Measurements from ENCODE around the gene CCDC134.

The CCDC134 gene

DNA sequence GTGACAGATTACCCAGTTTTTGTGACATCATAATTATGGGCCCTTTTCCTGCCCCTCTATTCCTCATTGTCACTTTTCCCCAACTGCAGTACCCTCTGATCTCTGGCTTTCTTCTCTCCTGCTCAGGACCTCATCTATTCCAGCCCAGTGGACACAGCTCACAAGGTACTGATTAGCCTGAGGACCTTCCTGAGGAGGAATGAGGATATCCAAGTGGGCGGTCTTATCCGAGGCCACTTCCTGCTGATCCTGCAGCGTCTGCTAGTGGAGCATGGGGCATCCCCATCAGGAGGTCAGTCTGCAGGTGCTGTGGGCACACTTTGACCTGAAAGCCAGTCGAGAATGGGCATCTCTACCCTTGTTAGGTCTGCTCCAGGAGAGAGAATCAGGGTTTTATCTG is 24.5 kb upstream of the CCDC134 start:
- Mint-ChIP-seq H3K9me3 (no peaks in the 10 kb centered on the region), H3K27ac (no peak overlapping the region), H3K4me1 (peaks cover 25% of the 10 kb centered on the region), H3K4me3 (no peak overlapping the region), H3K27me3 (peaks cover 21% of the 10 kb centered on the region), H3K36me3 (peaks cover 1% of the 10 kb centered on the region)
- CTCF ChIA-PET, result interaction anchor here (1.4 kb wide), 1 partner anchor 29 kb away, joined by 5 read pairs; no protein-coding TSS in a partner anchor
- DNase-seq, result no peak

DNA sequence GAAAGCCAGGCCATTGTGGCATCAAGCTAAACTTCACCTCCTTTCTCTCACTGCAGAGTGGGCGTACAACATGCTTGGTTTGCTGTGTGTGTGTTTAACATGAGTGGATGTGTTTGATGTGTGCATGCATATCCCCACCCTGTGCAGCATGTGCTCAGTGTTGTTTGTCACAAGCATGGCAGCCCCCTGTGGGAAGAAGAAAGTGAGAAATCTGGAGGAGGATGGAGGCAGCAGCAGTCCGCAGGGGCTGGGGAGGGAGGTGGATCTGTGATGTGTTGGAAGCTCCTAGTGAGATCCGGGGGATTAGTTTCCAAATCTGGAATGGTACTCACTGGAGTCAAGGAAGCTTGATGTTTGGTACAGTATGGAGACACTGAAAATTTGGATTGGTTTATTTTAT is 24.1 kb upstream of the CCDC134 start:
- Mint-ChIP-seq H3K9me3 (no peaks in the 10 kb centered on the region), H3K4me3 (no peak overlapping the region), H3K27me3 (peaks cover 21% of the 10 kb centered on the region), H3K4me1 (peaks cover 26% of the 10 kb centered on the region), H3K36me3 (peaks cover 1% of the 10 kb centered on the region), H3K27ac (no peak overlapping the region)
- CTCF ChIA-PET, result interaction anchor here (1.4 kb wide), 1 partner anchor 30 kb away, joined by 5 read pairs; no protein-coding TSS in a partner anchor
- DNase-seq, result no peak

DNA sequence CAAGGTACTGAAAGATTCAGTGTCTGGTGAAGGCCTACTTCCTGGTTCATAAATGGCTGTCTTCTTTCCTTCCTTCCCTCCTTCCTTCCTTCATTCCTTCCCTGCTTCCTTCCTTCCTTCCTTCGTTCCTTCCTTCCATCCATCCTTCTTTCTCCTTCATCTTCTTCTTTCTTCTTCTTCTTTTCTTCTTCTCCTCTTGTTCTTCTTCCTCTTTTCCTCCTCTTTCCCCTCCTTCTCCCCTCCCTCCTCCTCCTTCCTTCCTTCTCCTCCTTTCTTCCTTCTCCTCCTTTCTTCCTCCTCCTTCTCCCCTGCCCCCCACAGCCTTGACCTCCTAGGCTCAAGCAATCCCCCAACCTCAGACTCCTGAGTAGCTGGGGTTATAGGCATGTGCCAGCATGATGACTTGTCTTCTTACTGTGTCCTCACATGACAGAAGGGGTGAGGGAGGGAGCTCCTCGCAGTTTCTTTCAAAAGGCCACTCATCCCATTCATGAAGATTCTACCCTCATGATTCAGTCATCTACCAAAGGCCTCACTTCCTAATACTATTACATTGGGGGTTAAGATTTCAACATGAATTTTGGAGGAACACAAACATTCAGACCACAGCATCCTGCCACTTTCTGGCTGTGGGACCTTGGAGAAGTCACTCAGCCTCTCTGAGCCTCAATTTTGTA is 22.6 kb upstream of the CCDC134 start:
- CTCF ChIA-PET, result interaction anchor here (0.9 kb wide), 1 partner anchor 9 kb away, joined by 4 read pairs; no protein-coding TSS in a partner anchor
- H3K27me3 Mint-ChIP-seq, result peaks cover 21% of the 10 kb centered on the region
- H3K4me1 Mint-ChIP-seq, result peaks cover 41% of the 10 kb centered on the region
- H3K4me3 Mint-ChIP-seq, result no peak overlapping the region
- no peak for DNase-seq
- peaks cover 1% of the 10 kb centered on the region for H3K36me3 Mint-ChIP-seq
- peak overlapping the region; percentile 35 for H3K27ac Mint-ChIP-seq
- H3K9me3 Mint-ChIP-seq, result no peaks in the 10 kb centered on the region

DNA sequence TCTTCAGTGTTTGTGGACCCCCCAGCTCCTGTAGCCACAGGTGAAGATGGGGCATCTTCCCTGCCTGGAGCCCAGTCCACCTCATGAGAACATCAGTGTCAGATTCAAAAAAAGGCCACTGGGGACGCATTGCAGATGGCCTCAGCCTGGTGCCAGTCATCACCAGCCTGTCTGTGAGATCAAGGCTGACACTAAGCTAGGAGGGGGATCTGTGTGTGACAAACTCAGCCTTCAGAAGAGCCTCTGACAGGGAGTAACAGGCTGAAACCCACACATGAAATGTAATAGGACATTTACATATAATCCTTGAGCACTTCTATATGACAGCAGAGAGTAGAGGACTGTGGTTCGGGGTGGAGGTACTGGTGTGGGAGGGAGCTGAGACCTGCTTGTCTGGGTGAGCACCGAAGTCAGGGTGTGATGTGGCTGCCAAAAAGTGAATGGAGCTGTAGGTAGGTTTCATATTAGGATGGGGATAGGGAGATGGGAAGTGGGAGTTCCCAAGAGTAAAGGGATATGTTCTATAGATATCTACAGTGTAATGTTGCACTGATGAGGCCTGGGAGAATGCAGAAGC is 20.5 kb upstream of the CCDC134 start:
- peaks cover 58% of the 10 kb centered on the region for H3K4me1 Mint-ChIP-seq
- H3K27me3 Mint-ChIP-seq, result peaks cover 12% of the 10 kb centered on the region
- H3K9me3 Mint-ChIP-seq, result no peaks in the 10 kb centered on the region
- H3K36me3 Mint-ChIP-seq, result peaks cover 13% of the 10 kb centered on the region
- peak overlapping the region; percentile 2 for H3K4me3 Mint-ChIP-seq
- H3K27ac Mint-ChIP-seq, result peak overlapping the region; percentile 97
- DNase-seq, result no peak
- CTCF ChIA-PET, result interaction anchor here (1.3 to 4.8 kb wide), 5 partner anchors 21 to 83 kb away, joined by 3 to 21 read pairs (median 5); partner anchors contain the start of gene CCDC134

DNA sequence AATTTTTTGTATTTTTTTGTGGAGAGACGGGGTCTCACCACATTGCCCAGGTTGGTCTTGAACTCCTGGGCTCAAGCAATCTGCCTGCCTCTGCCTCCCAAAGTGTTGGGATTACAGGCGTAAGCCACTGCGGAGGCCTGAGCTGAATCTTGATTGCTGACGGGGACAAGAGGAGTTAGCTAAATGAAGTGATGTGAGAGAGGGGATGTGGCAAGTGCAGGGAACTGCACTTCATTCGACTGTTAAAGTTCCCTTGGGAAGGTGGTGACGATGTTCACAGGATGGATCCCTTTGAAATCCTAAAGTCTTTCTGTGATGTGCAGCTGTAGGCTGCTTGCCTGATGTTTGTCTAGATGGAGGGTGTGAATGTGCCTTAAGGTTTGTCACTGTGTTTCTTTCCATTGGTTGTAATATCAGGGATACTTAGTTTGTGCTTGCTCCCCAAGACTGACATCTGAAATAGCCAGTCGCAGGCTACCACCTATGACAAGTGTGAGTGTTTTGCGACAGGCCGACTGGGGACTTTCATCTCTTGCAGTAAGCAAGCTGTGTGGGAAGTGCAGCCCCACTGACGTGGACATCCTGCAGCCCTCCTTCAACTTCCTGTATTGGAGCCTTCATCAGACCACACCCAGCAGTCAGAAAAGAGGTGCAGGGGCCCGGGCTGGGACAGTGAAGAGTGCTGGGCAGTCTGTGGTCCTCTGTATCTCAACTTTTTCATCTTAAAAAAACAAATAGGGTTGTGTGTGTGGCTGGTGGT is 19.6 kb upstream of the CCDC134 start:
- peak overlapping the region; percentile 82 for H3K4me3 Mint-ChIP-seq
- H3K27me3 Mint-ChIP-seq, result peaks cover 6% of the 10 kb centered on the region
- peak; percentile 98 for DNase-seq
- peak overlapping the region; percentile 97 for H3K27ac Mint-ChIP-seq
- peaks cover 16% of the 10 kb centered on the region for H3K36me3 Mint-ChIP-seq
- CTCF ChIA-PET, result interaction anchor here (0.6 to 4.8 kb wide), 11 partner anchors 11 to 695 kb away, joined by 3 to 21 read pairs (median 4); partner anchors contain the start of gene CCDC134
- no peaks in the 10 kb centered on the region for H3K9me3 Mint-ChIP-seq
- peaks cover 58% of the 10 kb centered on the region for H3K4me1 Mint-ChIP-seq

DNA sequence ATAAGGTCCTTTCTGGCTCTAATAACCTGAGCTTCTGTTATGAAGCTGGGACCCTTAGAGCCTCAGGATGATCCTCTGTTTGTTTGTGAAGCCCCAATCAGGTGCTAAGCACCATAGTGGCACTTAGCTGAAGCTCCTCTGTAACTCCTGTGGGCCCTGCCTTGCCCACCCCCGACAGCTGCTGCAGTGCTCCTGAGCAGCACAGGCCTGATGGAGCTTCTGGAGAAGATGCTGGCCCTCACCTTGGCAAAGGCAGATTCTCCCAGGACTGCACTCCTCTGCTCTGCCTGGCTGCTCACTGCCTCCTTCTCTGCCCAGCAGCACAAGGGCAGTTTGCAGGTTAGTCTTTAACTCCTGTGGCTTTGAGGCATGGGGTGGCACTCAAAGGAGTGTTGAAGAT is 19.0 kb upstream of the CCDC134 start:
- Mint-ChIP-seq H3K4me1 (peaks cover 60% of the 10 kb centered on the region), H3K4me3 (peak overlapping the region; percentile 82), H3K36me3 (peaks cover 16% of the 10 kb centered on the region), H3K27me3 (peaks cover under 1% of the 10 kb centered on the region), H3K27ac (peak overlapping the region; percentile 97), H3K9me3 (no peaks in the 10 kb centered on the region)
- DNase-seq, result peak; percentile 39
- CTCF ChIA-PET, result interaction anchor here (0.6 to 4.8 kb wide), 10 partner anchors 11 to 696 kb away, joined by 3 to 21 read pairs (median 4); partner anchors contain the start of gene CCDC134

DNA sequence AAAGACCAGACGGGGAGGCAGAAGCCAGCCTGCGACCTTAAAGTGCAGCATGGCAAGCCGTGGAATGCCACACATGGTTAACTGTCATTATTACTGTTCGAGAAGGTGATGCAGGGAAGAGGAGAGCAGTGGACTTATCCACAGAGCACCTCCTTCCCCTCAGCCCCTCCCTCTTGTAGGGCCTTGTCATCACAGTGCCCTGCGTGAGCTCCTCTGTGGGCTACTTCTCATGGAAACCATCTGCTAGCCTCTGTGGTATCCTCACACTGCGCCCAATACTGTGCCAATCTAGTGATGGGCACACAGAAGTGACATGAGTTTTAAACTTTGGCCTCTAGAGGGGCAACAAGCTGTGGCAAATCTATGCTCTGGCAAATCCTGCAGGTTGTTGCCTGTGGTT is 18.2 kb upstream of the CCDC134 start:
- peaks cover 67% of the 10 kb centered on the region for H3K4me1 Mint-ChIP-seq
- CTCF ChIA-PET, result interaction anchor here (0.7 to 4.8 kb wide), 6 partner anchors 15 to 158 kb away, joined by 3 to 21 read pairs (median 10); partner anchors contain the start of gene CCDC134
- peak overlapping the region; percentile 97 for H3K27ac Mint-ChIP-seq
- H3K36me3 Mint-ChIP-seq, result peaks cover 21% of the 10 kb centered on the region
- H3K4me3 Mint-ChIP-seq, result peak overlapping the region; percentile 82
- H3K27me3 Mint-ChIP-seq, result no peaks in the 10 kb centered on the region
- H3K9me3 Mint-ChIP-seq, result no peaks in the 10 kb centered on the region
- peak; percentile 56 for DNase-seq

DNA sequence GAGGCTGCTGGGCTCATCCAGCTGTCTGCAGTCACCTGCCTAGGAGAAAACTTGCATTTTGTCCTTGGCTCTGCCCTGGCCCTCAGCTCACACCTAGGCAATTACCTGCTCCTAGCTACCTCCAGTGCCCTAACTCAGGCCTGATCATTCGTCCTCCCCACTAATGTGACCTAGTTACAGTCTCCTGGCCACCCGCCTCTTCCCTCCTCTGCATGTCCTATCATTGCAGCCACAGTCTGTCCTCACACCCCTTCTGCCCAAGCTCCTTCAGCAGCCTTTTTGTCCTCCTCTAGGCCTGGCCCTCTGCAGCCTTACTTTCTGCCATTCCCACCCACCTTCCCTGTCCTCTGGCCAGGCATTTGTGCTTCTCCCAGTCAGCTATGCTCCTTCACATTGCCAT is 17.7 kb upstream of the CCDC134 start:
- Mint-ChIP-seq H3K27ac (peak overlapping the region; percentile 97), H3K4me3 (peak overlapping the region; percentile 82), H3K36me3 (peaks cover 21% of the 10 kb centered on the region), H3K9me3 (no peaks in the 10 kb centered on the region), H3K27me3 (no peaks in the 10 kb centered on the region), H3K4me1 (peaks cover 70% of the 10 kb centered on the region)
- CTCF ChIA-PET, result interaction anchor here (0.7 to 4.8 kb wide), 6 partner anchors 15 to 158 kb away, joined by 3 to 21 read pairs (median 10); partner anchors contain the start of gene CCDC134
- no peak for DNase-seq

DNA sequence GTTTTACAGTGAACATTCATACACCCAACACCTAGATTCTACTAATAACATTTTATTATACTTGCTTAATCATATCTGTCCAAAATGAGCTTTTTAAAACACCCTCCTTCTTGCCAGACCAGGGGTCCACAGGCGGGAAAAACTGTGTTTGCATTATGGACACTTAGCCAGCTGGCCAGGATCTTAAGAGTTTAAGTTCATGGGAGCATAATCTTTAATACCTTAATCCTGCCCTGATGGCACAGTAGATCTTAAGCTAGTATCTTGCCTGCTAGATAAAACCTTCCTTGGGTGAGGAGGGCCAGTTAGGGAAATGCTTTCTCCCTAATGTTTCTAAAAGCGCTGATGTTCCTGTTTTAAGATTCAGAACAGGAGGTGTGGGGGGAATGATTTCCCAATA is 13.1 kb upstream of the CCDC134 start:
- Mint-ChIP-seq H3K4me3 (no peak overlapping the region), H3K9me3 (no peaks in the 10 kb centered on the region), H3K4me1 (peaks cover 45% of the 10 kb centered on the region), H3K27me3 (no peaks in the 10 kb centered on the region), H3K36me3 (peaks cover 44% of the 10 kb centered on the region), H3K27ac (no peak overlapping the region)
- DNase-seq, result no peak
- CTCF ChIA-PET, result interaction anchor here (1.4 kb wide), 1 partner anchor 41 kb away, joined by 5 read pairs; no protein-coding TSS in a partner anchor

DNA sequence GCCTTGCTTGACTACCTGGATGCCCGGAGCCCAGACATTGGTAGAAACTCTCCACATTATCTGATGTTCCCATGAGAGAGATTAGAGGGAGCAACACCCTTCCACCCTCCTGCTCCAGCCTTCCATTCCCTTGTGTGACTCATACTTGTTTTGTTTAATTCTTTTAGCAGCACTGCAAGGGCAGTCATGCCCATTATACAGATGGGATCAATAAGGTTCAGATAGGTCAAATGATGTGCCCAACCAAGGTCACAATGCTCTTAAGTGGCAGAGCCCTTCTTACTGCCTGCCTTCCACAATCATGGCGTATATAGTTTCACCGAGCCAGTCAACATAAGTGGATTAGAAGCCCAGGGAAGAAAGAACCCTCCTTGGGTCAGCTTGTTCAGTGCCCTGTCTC is 6.6 kb upstream of the CCDC134 start:
- no peaks in the 10 kb centered on the region for H3K9me3 Mint-ChIP-seq
- no peak overlapping the region for H3K4me3 Mint-ChIP-seq
- no peak for DNase-seq
- no peak overlapping the region for H3K27ac Mint-ChIP-seq
- H3K4me1 Mint-ChIP-seq, result no peaks in the 10 kb centered on the region
- CTCF ChIA-PET, result no interaction called here
- no peaks in the 10 kb centered on the region for H3K27me3 Mint-ChIP-seq
- peaks cover 55% of the 10 kb centered on the region for H3K36me3 Mint-ChIP-seq

DNA sequence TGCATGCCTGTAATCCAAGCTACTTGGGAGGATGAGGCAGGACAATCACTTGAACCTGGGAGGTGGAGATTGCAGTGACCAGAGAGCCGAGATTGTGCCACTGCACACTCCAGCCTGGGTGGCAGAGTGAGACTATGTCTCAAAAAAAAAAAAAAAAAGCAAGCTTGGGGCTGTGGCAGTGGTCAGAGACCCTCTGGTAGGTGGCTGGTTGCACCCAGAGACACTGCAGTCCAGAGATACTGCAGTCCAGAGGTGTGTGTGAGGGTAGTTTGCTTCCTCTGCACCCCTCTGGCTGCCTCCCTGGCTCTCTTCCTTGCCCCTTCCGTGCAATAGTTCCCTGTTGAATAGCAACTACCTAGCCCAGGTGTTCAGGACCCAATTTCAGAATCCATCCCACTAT is 1.7 kb upstream of the CCDC134 start:
- Mint-ChIP-seq H3K4me1 (peaks cover 32% of the 10 kb centered on the region), H3K27ac (no peak overlapping the region), H3K36me3 (peaks cover 34% of the 10 kb centered on the region), H3K4me3 (no peak overlapping the region), H3K27me3 (no peaks in the 10 kb centered on the region), H3K9me3 (no peaks in the 10 kb centered on the region)
- CTCF ChIA-PET, result interaction anchor here (1.1 to 5.7 kb wide), 3 partner anchors 15 to 101 kb away, joined by 6 to 31 read pairs (median 8); partner anchors contain the start of gene MEI1
- no peak for DNase-seq

DNA sequence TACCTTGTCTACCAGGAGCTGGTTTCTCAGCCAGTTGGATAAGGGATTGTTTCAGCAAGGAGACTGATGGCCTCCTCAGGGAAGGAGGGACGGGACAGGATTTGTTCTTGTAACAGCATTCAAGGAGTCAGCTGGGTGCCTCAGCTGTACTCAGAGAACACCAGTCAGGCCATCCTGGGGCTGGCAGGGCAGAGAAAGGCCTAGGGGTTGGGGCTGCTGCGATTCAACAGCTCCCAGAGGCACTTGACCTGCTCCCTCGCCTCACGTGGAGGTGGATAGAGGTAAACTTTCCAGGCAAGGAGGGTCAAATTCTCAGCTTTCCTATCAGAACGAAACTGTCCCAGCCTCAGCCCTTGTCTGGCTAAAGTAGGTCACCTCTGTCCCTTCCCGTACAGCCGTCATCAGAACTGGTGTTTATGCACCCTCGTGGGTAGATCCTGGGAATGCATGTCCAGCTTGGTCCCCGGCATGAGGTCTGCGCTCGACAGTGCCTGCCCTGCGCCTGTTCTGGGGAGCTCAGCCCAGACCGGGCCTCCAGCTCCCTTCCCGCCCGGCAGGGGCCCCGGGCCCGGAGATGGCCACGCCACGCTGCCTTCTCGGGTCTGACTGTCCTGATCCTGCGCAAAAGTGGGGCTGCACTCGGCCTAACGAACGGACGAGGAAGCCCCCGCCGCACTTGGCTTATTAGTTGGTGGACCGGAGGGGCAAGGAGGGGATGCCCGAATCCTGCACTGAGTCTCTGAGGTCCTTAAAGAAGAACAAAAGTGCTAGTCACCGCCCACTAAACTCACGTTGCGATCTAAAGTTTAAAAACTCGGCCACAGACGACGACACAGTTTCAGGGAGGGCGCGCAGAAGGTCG is 762 bp upstream of the CCDC134 start:
- Mint-ChIP-seq H3K27ac (peak overlapping the region; percentile 97), H3K9me3 (no peaks in the 10 kb centered on the region), H3K4me3 (peak overlapping the region; percentile 86), H3K36me3 (peaks cover 29% of the 10 kb centered on the region), H3K27me3 (no peaks in the 10 kb centered on the region), H3K4me1 (peaks cover 42% of the 10 kb centered on the region)
- DNase-seq, result no peak
- CTCF ChIA-PET, result interaction anchor here (0.8 to 5.7 kb wide), 9 partner anchors 16 to 135 kb away, joined by 3 to 31 read pairs (median 6); partner anchors contain the start of gene MEI1

DNA sequence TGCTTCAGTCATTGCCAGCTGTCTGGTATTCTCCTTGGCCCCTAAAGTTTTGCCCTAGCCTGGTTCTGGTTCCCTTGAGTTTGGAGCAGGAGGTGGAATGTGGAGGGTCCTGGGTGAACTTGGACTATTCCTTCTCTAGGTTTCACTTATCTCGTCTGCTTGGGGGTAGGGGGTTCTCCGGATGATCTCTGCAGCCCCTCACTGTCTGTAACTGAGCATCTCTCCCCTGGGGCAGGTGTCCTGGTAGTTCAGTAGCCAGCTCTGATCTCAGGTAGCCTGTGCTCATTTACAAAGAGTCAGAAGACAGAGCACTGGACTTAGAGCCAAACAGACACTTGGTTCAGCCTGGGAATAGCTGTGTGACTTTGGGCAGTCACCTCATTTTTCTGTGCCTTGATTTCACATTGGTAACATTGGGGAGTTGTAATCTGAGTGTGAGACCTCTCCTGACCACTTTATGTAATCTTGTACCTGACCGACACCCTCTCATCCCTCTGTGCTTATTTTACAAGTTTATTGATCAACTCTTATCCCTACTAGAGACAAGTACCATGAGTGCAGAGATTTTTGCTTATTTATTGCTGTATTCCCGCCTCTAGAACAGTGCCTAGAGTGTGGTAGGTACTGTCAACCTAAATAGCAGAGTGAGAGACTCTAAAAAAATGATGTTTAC is 804 bp downstream of the CCDC134 start:
- H3K36me3 Mint-ChIP-seq, result peaks cover 18% of the 10 kb centered on the region
- H3K9me3 Mint-ChIP-seq, result no peaks in the 10 kb centered on the region
- H3K4me3 Mint-ChIP-seq, result peak overlapping the region; percentile 86
- H3K27ac Mint-ChIP-seq, result peak overlapping the region; percentile 97
- CTCF ChIA-PET, result interaction anchor here (1.0 to 5.7 kb wide), 9 partner anchors 19 to 140 kb away, joined by 3 to 31 read pairs (median 5); partner anchors contain the start of gene MEI1
- peaks cover 50% of the 10 kb centered on the region for H3K4me1 Mint-ChIP-seq
- H3K27me3 Mint-ChIP-seq, result no peaks in the 10 kb centered on the region
- no peak for DNase-seq
